GM21423 (cell line): ENCODE measurements around the gene BARHL2.

ENCODE experiments used
- ATAC-seq: cut with Tn5 transposase; IDR thresholded peaks from one replicate; pipeline ENCODE4 v1.9.1; 2021; ENCODE audit warnings: mild to moderate bottlenecking, moderate library complexity; ENCODE audit not compliant: unreplicated experiment

Gene BARHL2

GRCh38 chr1:90710579-90711536, 6.2 kb downstream of the BARHL2 start:
- no peak for ATAC-seq

DNA sequence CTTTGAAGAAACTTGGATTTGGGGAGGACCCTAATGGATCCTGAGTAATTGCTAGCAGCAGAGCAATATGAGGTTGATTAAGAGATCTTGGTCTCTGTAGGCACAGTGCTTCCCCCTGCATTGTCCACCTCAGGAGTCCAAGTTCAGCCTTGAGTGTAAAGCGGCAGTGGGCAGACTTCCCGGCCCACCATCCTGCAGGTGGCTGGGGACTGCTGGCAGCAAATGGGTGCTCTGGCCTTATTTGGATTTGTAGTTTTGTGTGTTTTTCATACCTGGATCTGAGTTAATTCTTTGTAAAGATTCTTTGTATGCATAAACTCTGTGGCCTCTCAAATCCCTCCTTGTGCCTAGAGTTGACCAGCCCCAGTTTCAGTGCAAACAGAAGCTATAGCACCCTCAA, 7.6 kb downstream of the BARHL2 start:
- ATAC-seq, result no peak

- ATAC-seq, result no peak
Measured at GRCh38 chr1:90708826-90709225, 8.3 kb downstream of the BARHL2 start.

DNA sequence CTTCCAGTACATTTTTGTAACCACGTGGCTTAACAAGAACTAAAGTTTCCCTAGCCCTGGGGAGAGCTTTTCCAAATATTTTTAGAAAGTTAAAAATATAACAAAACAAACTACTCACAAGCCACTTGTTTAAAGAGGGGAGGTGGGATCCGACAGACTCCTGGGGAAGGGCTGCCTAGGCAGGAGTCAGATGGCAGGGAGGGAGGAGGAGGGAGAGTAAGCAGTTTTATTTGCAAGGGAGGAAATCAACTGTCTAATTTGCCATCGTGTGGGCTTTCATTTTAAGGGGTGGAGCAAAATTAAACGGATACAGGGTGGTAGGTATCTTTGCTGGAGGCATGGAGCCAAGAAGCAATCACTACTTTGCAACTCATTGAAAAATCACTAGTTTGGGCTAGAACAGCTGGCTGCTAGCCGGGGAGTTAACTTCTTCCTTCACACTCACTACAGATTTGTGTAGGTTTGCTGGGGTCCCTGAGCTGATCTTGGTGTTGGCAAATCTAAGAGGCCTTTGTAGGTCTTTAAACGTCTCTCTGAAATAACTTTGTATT, 8.8 kb downstream of the BARHL2 start:
- no peak for ATAC-seq

DNA sequence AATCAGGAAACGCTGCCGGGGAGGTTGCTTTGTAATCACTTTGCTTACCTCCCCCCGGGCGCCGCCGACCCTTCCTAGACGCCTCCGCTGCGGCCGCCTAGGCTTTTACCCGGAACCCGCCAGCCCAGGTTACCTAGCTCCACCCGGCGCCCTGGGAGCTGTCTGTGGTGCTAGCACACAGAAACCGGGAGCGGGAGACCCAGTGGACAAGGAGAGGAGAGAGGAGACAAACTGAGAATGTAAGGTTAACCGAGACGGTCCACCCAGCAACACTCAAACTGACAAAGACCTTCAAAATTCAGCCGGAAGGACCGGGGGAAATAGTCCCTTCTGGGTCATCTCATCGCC, 9.8 kb downstream of the BARHL2 start:
- ATAC-seq, result no peak

- ATAC-seq, result no peak
Measured at GRCh38 chr1:90706437-90707362, 10.4 kb downstream of the BARHL2 start.

DNA sequence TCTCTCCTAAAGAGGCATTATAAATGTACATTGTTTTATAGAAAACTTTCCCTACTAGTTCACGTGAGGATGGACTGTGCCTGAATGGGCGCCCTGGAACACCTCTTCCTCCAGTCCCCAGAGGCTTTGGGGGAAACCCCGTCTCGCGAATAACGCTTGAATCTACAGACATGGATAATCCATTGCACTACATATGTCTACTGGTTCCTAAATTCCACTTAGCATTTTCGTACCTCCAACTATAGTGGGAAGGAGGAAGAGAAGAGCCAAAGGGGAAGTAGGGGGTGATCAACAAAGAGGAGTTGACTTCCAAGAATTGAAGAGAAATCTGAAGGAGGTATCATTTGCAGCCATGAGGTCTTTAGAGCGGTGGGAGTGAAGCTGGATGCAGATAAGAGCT, 11.1 kb downstream of the BARHL2 start:
- no peak for ATAC-seq

- no peak for ATAC-seq
Measured at GRCh38 chr1:90704817-90705216, 12.3 kb downstream of the BARHL2 start.

- ATAC-seq, result no peak
Measured at GRCh38 chr1:90694846-90695245, 22.3 kb downstream of the BARHL2 start.

- no peak for ATAC-seq
Measured at GRCh38 chr1:90687747-90688146, 29.4 kb downstream of the BARHL2 start.

DNA sequence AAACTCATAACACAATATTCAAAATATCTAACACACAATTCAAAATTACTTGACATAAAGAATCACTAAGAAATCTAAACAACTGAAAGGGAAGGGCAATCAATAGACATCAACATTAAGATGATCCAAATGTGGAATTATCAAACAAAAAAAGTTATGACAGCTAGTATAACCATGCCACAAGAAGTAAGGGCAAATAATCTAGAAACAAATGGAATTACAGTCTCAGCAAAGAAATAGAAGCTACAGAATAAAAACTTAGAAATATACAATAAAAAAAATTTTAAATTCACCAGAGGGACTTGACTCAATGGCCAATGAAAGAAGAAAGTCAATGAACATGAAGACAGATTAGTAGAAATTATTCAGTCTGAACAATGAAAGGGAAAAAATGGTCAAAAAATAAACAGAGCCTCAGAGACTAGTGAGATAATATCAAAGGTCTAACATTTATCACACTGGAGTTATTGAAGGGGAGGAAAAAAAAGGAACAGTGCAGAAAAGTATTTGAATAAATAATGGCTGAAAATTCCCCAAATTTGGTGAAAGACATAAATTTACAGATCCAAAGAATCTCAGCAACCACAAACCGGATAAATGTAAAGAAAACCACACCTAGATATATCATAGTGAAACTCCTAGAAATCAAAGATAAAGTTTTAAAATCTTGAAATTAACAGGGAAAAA, 41.8 kb downstream of the BARHL2 start:
- no peak for ATAC-seq

DNA sequence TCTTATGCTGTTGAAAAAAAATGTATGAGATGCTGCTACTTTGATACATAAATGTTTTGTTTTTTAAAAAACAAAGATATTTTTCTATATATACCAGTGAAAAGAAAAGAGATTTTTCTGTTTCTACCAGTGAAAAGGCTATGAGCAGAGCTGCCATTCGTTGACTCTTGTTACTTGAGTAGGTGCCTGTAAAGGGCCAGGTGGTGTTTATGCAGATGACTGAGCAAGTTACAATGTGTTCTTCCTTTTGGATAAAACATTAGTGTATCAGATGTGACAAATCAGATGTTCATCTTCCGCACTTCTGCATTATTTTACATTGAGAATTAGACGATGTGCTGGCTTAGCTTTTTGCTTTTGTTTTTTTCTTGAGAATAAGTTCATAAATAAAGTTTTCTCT, 45.4 kb downstream of the BARHL2 start:
- ATAC-seq, result no peak

GRCh38 chr1:90671251-90671650, 45.9 kb downstream of the BARHL2 start:
- ATAC-seq, result no peak
